Mucosa of descending colon (tissue), 3 donors: ENCODE results near the gene PDGFD. TPM values are rescaled to one million over a fixed set of nuclear protein-coding genes. Genes with fewer than 3 reads are reported as not detected.

Experiments used
- ATAC-seq: fragments of 200-7000 bp; cut with Tn5 transposase; one replicate; pipeline ENCODE4 v1.9.1; 2020; ENCODE audit warnings: mild to moderate bottlenecking, moderate library complexity
- DNase-seq, 3 donors: peaks; one replicate each; pipeline ENCODE4 v3.0.0-alpha.2; 2020
- H3K36me3 ChIP-seq: fragments of 200-600 bp; one replicate; pipeline ENCODE4 v1.8.0; 2021; ENCODE audit warnings: low read depth, mild to moderate bottlenecking
- H3K4me1 ChIP-seq: fragments of 200-600 bp; one replicate; pipeline ENCODE4 v1.8.0; 2021; ENCODE audit warnings: low read depth, mild to moderate bottlenecking
- H3K4me3 ChIP-seq: fragments of 200-600 bp; one replicate; pipeline ENCODE4 v1.8.0; 2021; ENCODE audit warnings: mild to moderate bottlenecking
- H3K9me3 ChIP-seq: fragments of 200-600 bp; one replicate; pipeline ENCODE4 v1.8.0; 2021; ENCODE audit warnings: mild to moderate bottlenecking
- intact Hi-C, 2 donors: fragments of 100-400 bp; cut with DNase I in 1 of 2; cut with micrococcal nuclease in 1 of 2; formaldehyde crosslinking; loops; one replicate each; pipeline versions ENCODE4 v1.11.0 to v1.11.1; 2022; cut with DNase I, micrococcal nuclease
- total RNA-seq, 3 donors: library from RNA; stranded (reverse); fragmentation: NEBNext Ultra II Directional in 2 of 3; extraction: Animal tissue kit (Norgen Biotek cat#: 25700) in 2 of 3; gene quantifications; one replicate each; pipeline versions ENCODE4 v1.2.1 to v1.2.4, GENCODE V29; 2021 to 2023
- TF ChIP-seq, protein P1 (sequence below): fragments of 200-600 bp; IDR thresholded peaks from one replicate; pipeline ENCODE4 v1.8.0; 2022; ENCODE audit warnings: antibody characterized with exemption, mild to moderate bottlenecking
- donor health status: DM: no; HTN: no; CAD: no; lungs with moderate emphysema.
- donor health status: DM: no; HTN: no; CAD: no.
- donor health status: DM: no; HTN: yes; CAD: no.

PDGFD gene
- total RNA-seq, 3 donors from 2014 or later: 3.4 to 6.9 (median 5.7) TPM

DNA sequence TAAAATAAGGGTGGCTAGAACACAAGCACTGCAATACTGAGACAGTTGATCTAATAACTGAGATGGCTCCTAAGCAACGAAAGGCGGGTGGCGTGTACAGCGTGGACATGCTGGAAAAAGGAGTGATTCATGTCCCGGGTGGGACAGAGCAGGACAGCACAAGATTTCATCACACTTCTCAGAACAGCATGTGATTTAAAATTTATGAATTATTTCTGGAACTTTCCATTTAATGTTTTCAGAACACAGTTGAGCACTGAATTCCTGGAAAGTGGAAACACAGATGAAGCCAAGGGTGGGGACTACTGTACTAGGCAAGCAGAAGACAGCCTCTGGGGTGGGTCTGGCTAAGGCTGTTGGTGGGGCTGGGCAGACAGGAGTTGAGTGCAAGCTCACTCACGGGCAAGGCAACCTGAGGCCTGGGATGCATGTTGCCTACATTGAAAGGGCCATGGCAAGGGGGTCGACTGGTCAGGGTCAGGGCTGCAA, 293.1 kb downstream of the PDGFD start:
- H3K9me3 ChIP-seq: no peaks in the 10 kb centered on the region
- H3K4me3 ChIP-seq: no peak overlapping the region
- peak; percentile 10 for ATAC-seq
- no peaks in the 10 kb centered on the region for H3K4me1 ChIP-seq
- H3K36me3 ChIP-seq: no peaks in the 10 kb centered on the region
- peak in 1 of 3 donors; percentile 39 for DNase-seq
- intact Hi-C loops: no loop called here
- TF ChIP-seq, protein P1, sequence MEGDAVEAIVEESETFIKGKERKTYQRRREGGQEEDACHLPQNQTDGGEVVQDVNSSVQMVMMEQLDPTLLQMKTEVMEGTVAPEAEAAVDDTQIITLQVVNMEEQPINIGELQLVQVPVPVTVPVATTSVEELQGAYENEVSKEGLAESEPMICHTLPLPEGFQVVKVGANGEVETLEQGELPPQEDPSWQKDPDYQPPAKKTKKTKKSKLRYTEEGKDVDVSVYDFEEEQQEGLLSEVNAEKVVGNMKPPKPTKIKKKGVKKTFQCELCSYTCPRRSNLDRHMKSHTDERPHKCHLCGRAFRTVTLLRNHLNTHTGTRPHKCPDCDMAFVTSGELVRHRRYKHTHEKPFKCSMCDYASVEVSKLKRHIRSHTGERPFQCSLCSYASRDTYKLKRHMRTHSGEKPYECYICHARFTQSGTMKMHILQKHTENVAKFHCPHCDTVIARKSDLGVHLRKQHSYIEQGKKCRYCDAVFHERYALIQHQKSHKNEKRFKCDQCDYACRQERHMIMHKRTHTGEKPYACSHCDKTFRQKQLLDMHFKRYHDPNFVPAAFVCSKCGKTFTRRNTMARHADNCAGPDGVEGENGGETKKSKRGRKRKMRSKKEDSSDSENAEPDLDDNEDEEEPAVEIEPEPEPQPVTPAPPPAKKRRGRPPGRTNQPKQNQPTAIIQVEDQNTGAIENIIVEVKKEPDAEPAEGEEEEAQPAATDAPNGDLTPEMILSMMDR: no peak

DNA sequence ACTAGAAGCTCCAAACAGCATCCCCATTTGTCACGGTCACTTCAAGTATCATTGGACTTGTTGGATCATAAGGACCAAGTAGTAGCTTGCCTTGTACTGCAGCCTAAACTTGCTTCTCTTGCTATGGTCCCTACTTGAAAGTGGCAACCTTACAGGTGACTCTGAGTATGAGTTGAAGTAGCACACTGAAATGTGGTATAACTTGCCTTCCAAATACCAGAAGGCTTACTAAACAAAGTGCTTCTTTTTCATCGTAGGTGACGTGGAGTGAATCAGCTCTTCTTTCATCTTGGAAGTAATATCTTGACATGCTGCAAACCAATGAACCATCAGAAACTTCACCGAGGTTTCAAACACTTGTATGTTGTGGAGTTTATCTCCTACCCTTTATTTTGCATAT, 296.5 kb downstream of the PDGFD start:
- DNase-seq (no peak), ATAC-seq (no peak)
- no peaks in the 10 kb centered on the region for H3K4me1 ChIP-seq
- no peak overlapping the region for H3K4me3 ChIP-seq
- no peaks in the 10 kb centered on the region for H3K36me3 ChIP-seq
- H3K9me3 ChIP-seq: no peaks in the 10 kb centered on the region
- TF ChIP-seq, protein P1: no peak
- intact Hi-C loops: no loop called here

DNA sequence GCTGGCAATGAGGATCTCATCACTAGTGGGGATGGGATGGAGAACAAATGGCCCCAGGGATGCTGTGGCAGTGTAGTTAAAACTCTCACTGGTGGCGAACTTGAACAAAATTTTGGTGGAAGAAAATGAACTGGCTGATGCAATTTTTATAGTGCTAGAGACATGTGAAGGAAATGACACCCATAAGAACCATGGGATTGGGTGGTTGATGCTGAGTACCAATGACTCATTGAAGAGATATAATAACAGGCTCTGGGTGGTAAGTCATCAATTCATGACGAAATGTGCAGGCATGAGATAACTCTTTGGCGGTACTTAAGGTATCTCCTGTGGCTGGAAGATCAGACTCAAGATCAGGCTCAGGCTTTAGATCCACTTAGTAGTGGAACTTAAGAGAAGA, 300.4 kb downstream of the PDGFD start:
- no peaks in the 10 kb centered on the region for H3K9me3 ChIP-seq
- intact Hi-C loops: no loop called here
- TF ChIP-seq, protein P1: no peak

DNA sequence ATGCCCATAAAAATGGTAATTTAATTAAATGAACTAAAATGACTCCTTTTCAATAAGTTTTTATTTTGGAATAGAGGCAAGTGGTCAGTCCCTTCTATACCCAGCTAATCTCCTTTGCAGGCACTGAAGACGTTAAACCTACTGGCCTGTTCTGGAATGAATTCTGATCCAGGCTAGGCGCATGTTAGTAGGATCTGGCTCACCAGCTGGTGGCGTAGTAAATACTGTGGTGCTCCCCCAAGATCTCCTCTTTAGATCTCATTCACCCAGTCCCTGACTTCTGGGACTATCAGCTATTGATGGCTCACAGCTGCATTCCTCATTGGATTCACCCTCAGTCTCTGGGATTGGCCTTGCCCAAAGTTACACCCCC, 301.2 kb downstream of the PDGFD start:
- ATAC-seq (no peak), DNase-seq (no peak)
- intact Hi-C loops: no loop called here
- TF ChIP-seq, protein P1: no peak
- no peaks in the 10 kb centered on the region for H3K36me3 ChIP-seq
- H3K4me3 ChIP-seq: no peak overlapping the region
- no peaks in the 10 kb centered on the region for H3K9me3 ChIP-seq
- no peaks in the 10 kb centered on the region for H3K4me1 ChIP-seq

More for the DNA sequence above, 300.4 kb downstream of the PDGFD start:
- Histone ChIP-seq H3K36me3 (no peaks in the 10 kb centered on the region), H3K4me1 (no peaks in the 10 kb centered on the region), H3K4me3 (no peak overlapping the region)
- DNase-seq (no peak), ATAC-seq (no peak)

DNA sequence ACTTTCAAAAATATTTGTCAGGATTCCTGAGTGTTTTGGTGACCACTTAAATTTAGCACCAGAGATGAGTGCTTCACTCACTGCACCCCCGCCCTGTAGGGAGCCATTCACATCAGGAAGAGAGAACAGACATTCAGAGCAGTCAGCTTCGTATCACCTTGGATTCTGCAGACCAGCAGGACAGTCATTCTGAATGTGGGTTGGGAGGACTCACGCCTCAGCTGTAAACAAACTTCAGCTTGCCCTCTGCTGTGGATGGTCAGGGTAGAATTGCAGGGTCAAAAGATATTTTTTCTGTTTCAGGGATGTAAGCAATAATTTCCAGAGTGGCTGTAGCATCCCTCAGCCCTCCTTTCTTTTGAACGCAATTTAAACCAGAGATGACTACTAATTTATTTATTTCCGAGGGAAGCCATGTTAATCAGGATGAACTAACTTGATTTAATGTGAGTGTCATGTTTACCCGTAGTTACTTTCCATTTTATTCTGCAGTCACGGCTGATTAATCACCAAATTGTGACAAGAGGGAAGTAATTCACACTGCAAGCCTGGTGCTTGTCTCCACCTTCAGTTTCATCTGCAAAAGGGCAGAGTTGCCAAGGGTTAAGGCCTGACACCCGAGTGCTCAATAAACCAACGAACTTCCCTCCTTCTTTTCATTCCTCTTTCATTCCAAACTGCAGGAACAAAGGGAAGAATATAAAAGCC, 301.7 kb downstream of the PDGFD start:
- DNase-seq (no peak), ATAC-seq (no peak)
- Histone ChIP-seq H3K4me1 (no peaks in the 10 kb centered on the region), H3K4me3 (no peak overlapping the region), H3K36me3 (no peaks in the 10 kb centered on the region), H3K9me3 (no peaks in the 10 kb centered on the region)
- TF ChIP-seq, protein P1: no peak
- intact Hi-C loops: no loop called here

Other genes with a start within 250 kb of the PDGFD start
- gene DDI1, start 127.5 kb downstream of the PDGFD start, total RNA-seq: not detected